Measurements from ENCODE around the gene PRKCH. TPM values are rescaled to one million over a fixed set of nuclear protein-coding genes. Genes with fewer than 3 reads are reported as not detected.

The PRKCH gene
- total and polyA plus RNA-seq, 3 donors from 2014 or later: 15.0 to 26.8 (median 25.4) TPM

DNA sequence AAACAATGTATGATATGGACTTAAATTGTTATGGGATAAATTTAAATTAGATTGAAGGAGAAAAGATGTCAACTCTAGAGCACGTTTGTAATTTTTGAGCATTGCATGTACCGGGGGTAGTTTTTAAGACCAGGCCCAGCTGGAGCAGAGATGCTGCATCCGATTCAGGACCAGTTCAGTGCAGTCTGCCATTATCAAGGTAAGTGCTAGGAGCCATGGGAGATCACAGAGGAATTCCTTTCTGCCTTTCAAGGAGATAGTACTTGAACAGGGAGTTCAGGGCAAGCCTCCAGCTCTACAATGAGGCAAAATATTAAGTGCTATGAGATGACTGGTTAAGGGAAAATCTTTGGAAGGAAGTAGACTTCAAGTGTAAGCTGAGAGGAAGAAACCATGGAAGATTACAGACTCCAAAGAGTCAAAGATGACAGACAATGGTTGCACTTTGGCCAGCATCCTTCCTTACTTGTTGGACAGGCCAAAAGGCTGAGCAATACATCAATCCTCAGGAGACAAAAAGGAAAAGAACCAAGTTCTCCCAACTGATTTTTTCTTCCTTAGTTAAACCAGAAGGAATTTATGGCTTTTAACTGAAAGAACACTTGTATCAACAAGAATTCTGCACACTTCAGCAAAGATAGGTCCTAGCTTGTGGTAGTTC lies 260.7 kb downstream of the PRKCH start:
- H3K36me3 ChIP-seq (ENCODE audit: low read depth, missing control alignments): no peaks in the 10 kb centered on the region
- no peak for DNase-seq
- no peak overlapping the region for H3K4me3 ChIP-seq
- intact Hi-C loops (cut with DNase I; ENCODE audit: low total_unique reads): no loop called here
- no peaks in the 10 kb centered on the region for H3K9me3 ChIP-seq
- 85 to 89% methylated on average over 3 of the region's 3 CpGs for WGBS, 2 donors
- H3K27me3 ChIP-seq: no peaks in the 10 kb centered on the region
- peak overlapping the region in 1 of 2 donors; percentile 72 for H3K27ac ChIP-seq
- TF ChIP-seq CTCF (IDR thresholded peaks at IDR 0.05) (no peak), POLR2A (IDR thresholded peaks at IDR 0.05) (no peak)
- peaks cover 22% of the 10 kb centered on the region for H3K4me1 ChIP-seq

DNA sequence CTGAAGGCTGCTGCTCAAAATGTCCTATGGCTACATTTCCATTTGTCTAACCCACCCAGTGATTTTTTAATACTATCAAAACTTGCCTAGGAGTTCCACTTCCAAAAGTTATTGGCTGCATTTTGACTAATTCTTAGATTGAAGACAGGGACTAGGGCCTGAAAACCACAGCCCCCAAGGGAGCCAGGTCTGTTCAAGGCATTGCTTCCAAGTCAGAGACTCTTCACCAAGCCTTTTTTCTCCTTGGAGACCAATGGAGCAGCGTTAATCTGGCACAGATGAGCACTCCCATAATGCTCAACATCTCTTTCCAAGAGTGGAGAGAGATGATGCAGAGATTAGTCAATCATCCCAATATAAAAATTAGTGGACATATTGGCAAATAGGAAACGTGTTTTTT lies 261.4 kb downstream of the PRKCH start:
- TF ChIP-seq POLR2A (IDR thresholded peaks at IDR 0.05) (no peak), CTCF (IDR thresholded peaks at IDR 0.05) (no peak)
- Histone ChIP-seq H3K4me3 (no peak overlapping the region), H3K36me3 (ENCODE audit: low read depth, missing control alignments) (no peaks in the 10 kb centered on the region), H3K4me1 (peaks cover 22% of the 10 kb centered on the region), H3K9me3 (no peaks in the 10 kb centered on the region), H3K27me3 (no peaks in the 10 kb centered on the region), H3K27ac (peak overlapping the region in 1 of 2 donors; percentile 72)
- 76 to 87% methylated on average over 2 of the region's 2 CpGs for WGBS, 2 donors
- intact Hi-C loops (cut with DNase I; ENCODE audit: low total_unique reads): no loop called here
- no peak for DNase-seq

DNA sequence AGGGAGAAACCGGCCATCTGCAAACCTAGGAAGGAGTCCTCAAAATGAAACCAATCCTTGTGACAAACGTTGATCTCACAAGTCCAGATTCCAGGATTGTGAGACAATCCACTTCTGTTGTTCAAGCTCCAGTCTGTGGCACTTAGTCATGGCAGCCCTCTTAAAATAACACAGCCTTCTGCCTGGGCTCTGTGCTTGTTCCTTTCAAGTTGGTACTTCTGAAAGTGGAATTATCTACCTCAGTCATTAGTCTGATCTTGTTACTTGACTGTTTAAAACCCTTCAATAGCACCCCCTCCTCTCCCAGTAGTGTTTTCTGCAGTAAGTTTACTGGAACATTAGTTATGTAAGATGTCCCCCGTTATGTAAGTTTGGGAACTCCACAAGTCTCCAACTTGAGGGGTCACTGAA lies 263.0 kb downstream of the PRKCH start:
- DNase-seq: no peak
- WGBS, 2 donors: 70 to 83% methylated on average over 3 of the region's 3 CpGs
- H3K4me1 ChIP-seq: peaks cover 29% of the 10 kb centered on the region
- H3K27ac ChIP-seq: peak overlapping the region in 1 of 2 donors; percentile 83
- no peaks in the 10 kb centered on the region for H3K9me3 ChIP-seq
- H3K36me3 ChIP-seq (ENCODE audit: low read depth, missing control alignments): no peaks in the 10 kb centered on the region
- intact Hi-C loops (cut with DNase I; ENCODE audit: low total_unique reads): no loop called here
- TF ChIP-seq POLR2A (IDR thresholded peaks at IDR 0.05) (no peak), CTCF (IDR thresholded peaks at IDR 0.05) (no peak)
- no peak overlapping the region for H3K4me3 ChIP-seq
- no peaks in the 10 kb centered on the region for H3K27me3 ChIP-seq

DNA sequence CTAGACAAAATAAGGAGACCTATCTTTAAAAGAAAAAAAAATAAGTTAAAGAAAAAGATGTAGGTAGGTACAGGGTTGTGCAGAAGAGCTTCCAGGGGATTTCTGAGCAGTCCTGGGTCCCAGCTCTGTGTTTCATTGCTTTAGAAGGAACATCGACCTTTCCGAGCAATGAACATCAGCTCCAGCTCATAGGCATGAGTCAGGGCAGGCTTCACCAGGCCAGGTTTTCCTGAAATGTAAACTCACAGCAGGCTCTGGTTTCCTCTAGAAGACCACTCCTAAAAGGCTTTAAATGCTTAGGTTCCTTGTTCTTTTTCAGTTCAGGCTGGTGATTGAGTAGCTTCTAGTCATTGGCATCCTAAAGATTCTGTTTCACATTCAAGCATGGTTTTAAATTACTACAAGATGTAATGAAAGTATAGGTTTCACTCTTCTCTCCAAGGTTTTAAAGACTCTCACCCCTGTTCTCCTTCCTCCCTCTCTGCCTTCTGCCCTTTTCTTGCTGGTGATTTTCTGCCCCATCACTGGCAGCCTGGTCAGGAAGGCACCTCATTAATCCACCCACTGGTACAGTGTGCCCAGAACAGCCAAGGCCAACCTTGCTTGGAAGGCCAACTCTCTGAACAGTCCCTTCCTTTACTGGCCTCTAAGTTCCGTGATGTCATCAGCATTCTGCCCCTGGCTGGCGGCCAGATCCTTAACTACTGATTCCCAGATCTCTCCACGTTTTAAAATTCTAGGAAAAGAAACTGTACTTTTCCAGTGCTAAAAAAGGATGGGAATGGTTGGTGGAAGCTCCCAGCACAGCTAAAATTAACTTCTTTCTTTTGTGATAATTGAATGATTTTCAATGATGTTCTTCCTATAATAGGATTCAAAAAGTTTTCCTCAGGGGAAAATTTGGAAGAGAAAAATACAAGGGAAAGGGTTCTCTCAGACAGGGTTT lies 264.5 kb downstream of the PRKCH start:
- no peak overlapping the region for H3K4me3 ChIP-seq
- peaks cover 29% of the 10 kb centered on the region for H3K4me1 ChIP-seq
- intact Hi-C loops (cut with DNase I; ENCODE audit: low total_unique reads): no loop called here
- peak overlapping the region; percentile 47 to 83 for H3K27ac ChIP-seq
- DNase-seq: peak; percentile 77
- TF ChIP-seq CTCF (IDR thresholded peaks at IDR 0.05) (no peak), POLR2A (IDR thresholded peaks at IDR 0.05) (no peak)
- H3K27me3 ChIP-seq: no peaks in the 10 kb centered on the region
- no peaks in the 10 kb centered on the region for H3K9me3 ChIP-seq
- no peaks in the 10 kb centered on the region for H3K36me3 ChIP-seq (ENCODE audit: low read depth, missing control alignments)
- 52 to 53% methylated on average over 5 of the region's 5 CpGs for WGBS, 2 donors
